ENCODE results near the gene LGALS3BP.

DNA sequence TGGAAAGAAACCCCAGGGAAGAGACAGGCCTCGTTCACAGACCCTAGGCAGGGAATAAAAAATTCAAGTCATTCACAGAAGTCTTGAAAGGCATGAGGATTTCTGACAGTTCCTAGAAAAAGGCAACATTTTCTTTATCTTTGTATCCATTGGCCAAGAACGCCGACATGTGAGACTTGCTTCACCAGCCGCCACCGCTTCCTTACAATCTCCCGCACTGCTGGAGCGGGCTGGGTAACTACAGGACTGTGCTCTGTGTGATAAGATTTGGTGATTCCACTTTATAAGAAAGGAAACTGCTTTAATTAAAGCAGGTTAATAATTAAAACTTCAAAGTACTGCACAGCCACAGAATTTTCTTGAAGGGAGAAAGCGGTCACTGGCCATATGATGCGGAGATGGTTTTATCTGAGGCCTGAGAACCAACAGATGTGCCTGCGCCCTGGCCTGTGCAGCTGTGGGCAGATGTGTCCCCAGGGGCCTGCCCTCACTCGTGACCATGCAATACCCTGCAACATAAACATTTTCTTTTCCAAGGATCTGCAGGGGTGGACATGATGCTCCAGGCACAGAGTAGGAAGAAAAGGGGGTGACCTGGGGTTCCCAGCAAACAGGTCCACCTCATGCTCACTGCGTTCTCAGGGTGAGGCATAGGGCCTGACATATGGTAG is 13.0 kb upstream of the LGALS3BP start:
- no peak for TF ChIP-seq POLR2AphosphoS5 (IDR thresholded peaks at IDR 0.05; ENCODE audit: low read depth, low read length)
- TF ChIP-seq, protein P1, sequence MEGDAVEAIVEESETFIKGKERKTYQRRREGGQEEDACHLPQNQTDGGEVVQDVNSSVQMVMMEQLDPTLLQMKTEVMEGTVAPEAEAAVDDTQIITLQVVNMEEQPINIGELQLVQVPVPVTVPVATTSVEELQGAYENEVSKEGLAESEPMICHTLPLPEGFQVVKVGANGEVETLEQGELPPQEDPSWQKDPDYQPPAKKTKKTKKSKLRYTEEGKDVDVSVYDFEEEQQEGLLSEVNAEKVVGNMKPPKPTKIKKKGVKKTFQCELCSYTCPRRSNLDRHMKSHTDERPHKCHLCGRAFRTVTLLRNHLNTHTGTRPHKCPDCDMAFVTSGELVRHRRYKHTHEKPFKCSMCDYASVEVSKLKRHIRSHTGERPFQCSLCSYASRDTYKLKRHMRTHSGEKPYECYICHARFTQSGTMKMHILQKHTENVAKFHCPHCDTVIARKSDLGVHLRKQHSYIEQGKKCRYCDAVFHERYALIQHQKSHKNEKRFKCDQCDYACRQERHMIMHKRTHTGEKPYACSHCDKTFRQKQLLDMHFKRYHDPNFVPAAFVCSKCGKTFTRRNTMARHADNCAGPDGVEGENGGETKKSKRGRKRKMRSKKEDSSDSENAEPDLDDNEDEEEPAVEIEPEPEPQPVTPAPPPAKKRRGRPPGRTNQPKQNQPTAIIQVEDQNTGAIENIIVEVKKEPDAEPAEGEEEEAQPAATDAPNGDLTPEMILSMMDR (IDR thresholded peaks at IDR 0.05): no peak
- no peak for TF ChIP-seq SIN3A (IDR thresholded peaks at IDR 0.05; ENCODE audit: borderline replicate concordance, insufficient read depth, low read depth, low read length)
- TF ChIP-seq, protein P2, sequence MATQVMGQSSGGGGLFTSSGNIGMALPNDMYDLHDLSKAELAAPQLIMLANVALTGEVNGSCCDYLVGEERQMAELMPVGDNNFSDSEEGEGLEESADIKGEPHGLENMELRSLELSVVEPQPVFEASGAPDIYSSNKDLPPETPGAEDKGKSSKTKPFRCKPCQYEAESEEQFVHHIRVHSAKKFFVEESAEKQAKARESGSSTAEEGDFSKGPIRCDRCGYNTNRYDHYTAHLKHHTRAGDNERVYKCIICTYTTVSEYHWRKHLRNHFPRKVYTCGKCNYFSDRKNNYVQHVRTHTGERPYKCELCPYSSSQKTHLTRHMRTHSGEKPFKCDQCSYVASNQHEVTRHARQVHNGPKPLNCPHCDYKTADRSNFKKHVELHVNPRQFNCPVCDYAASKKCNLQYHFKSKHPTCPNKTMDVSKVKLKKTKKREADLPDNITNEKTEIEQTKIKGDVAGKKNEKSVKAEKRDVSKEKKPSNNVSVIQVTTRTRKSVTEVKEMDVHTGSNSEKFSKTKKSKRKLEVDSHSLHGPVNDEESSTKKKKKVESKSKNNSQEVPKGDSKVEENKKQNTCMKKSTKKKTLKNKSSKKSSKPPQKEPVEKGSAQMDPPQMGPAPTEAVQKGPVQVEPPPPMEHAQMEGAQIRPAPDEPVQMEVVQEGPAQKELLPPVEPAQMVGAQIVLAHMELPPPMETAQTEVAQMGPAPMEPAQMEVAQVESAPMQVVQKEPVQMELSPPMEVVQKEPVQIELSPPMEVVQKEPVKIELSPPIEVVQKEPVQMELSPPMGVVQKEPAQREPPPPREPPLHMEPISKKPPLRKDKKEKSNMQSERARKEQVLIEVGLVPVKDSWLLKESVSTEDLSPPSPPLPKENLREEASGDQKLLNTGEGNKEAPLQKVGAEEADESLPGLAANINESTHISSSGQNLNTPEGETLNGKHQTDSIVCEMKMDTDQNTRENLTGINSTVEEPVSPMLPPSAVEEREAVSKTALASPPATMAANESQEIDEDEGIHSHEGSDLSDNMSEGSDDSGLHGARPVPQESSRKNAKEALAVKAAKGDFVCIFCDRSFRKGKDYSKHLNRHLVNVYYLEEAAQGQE (IDR thresholded peaks at IDR 0.05; ENCODE audit: insufficient read depth in 1 of 2, low read depth in 2 of 2, low read length in 1 of 2): no peak
- TF ChIP-seq TCF7L2 (IDR thresholded peaks at IDR 0.05; ENCODE audit: low read depth, low read length): no peak

All from Panc1 (cell line).